ENCODE results near the gene CRELD2. TPM values are rescaled to one million over a fixed set of nuclear protein-coding genes. Genes with fewer than 3 reads are reported as not detected.

The CRELD2 gene
- polyA plus RNA-seq, 12 donors = 11.1 to 29.8 (median 18.2) TPM; not detected in 1

Other genes starting within 250 kb of the CRELD2 start
- 10 to 100 TPM in 11 of 12 donors, not detected in 1; 20.5 to 39.1 (median 24.8) TPM for gene BRD1, start 90.8 kb upstream of the CRELD2 start, polyA plus RNA-seq (ENCODE audit: insufficient read length in 12 of 12)
- 10 to 100 TPM in 11 of 12 donors, not detected in 1; 10.9 to 16.5 (median 12.7) TPM for gene ZBED4, start 64.8 kb upstream of the CRELD2 start, polyA plus RNA-seq (ENCODE audit: insufficient read length in 12 of 12)
- gene ALG12, start 196 bp upstream of the CRELD2 start, polyA plus RNA-seq (ENCODE audit: insufficient read length in 12 of 12) = 10 to 100 TPM in 9 of 12 donors, 1 to 10 TPM in 2, not detected in 1; 6.3 to 17.2 (median 12.1) TPM
- gene PIM3, start 42.1 kb downstream of the CRELD2 start, polyA plus RNA-seq (ENCODE audit: insufficient read length in 12 of 12) = 10 to 100 TPM in 8 of 12 donors, 1 to 10 TPM in 3, not detected in 1; 9.0 to 28.2 (median 11.3) TPM
- gene IL17REL, start 94.1 kb downstream of the CRELD2 start, polyA plus RNA-seq (ENCODE audit: insufficient read length in 12 of 12) = under 1 TPM in 3 of 12 donors, not detected in 9; 0.07 to 0.92 (median 0.10) TPM
- gene TTLL8, start 139.7 kb downstream of the CRELD2 start, polyA plus RNA-seq (ENCODE audit: insufficient read length in 12 of 12) = not detected
- gene MLC1, start 166.8 kb downstream of the CRELD2 start, polyA plus RNA-seq (ENCODE audit: insufficient read length in 12 of 12) = 1 to 10 TPM in 4 of 12 donors, under 1 TPM in 6, not detected in 2; 0.59 to 3.3 (median 0.93) TPM
- gene MOV10L1, start 171.4 kb downstream of the CRELD2 start, polyA plus RNA-seq (ENCODE audit: insufficient read length in 12 of 12) = under 1 TPM in 9 of 12 donors, not detected in 3; 0.10 to 0.73 (median 0.49) TPM

Measured in muscle of arm (tissue), 12 donors.